ENCODE results near the gene C17orf114.

DNA sequence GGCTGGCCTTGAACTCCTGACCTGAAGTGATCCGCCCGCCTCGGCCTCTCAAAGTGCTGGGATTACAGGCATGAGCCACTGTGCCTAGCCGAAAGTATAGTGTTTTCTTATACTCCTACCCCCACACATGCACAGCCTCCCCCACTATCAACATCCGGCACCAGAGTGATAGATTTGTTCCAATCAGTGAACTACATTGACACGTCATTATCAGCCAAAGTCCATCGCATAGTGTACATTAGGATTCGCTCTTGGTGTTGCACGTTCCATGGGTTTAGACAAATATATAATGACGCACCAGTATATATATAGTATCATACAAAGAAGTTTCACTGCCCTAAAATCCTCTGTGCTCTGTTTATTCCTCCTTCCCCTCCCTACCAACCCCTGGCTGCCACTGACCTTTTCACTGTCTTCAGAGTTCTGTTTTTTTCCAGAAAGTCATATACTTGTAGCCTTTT lies 42.3 kb downstream of the C17orf114 start:
- no peak for TF ChIP-seq YY1 (IDR thresholded peaks at IDR 0.05; ENCODE audit: insufficient read depth, insufficient read length)
- TF ChIP-seq ZNF274 (IDR thresholded peaks at IDR 0.05; ENCODE audit: low read depth, low read length), result no peak
- no peak for TF ChIP-seq SUZ12 (IDR thresholded peaks at IDR 0.05; ENCODE audit: extremely low read depth, insufficient read depth, insufficient read length)

Measured in NT2/D1 (cell line).